PC-9 (cell line): ENCODE results near the gene IGFBP4. TPM values are rescaled to one million over a fixed set of nuclear protein-coding genes. Genes with fewer than 3 reads are reported as not detected.

Experiments used
- BruUV-seq: library from RNA; stranded (reverse); fragments of 400-500 nt; replicated peaks from 2 replicates; lab custom pipeline; 2021; lab: Mats Ljungman, UMichigan
- CTCF ChIA-PET: fragments of 300-600 bp; sonication (Branson Sonifier 250); formaldehyde crosslinking; loops from one replicate; lab custom pipeline; 2022; ENCODE audit warnings: antibody characterized with exemption; lab: Charles Lee
- POLR2A ChIA-PET: fragments of 300-600 bp; sonication (Branson Sonifier 250); formaldehyde crosslinking; loops from one replicate; lab custom pipeline; 2022; ENCODE audit warnings: antibody characterized with exemption; ENCODE audit not compliant: unreplicated experiment; lab: Charles Lee
- DNase-seq, 2 experiments: peaks; one replicate each; pipeline versions ENCODE4 v3.0.0 to v3.0.0-alpha.2; 2015 to 2022; ENCODE audit warnings: mixed read lengths in 1 of 2
- H2AFZ ChIP-seq: fragments of 200-600 bp; sonication (generic); 2 replicates; pipeline ENCODE4 v1.8.1; 2017; ENCODE audit warnings: antibody characterized with exemption
- H3F3A ChIP-seq: fragments of 200-600 bp; sonication (generic); 2 replicates; pipeline ENCODE4 v1.8.1; 2017; ENCODE audit warnings: antibody characterized with exemption, mild to moderate bottlenecking, low read depth; ENCODE audit not compliant: insufficient read depth
- H3K27ac ChIP-seq: fragments of 200-600 bp; sonication (generic); 2 replicates; pipeline ENCODE4 v1.6.1; 2016; ENCODE audit warnings: mixed run types
- H3K27me3 ChIP-seq: fragments of 200-600 bp; sonication (generic); 2 replicates; pipeline ENCODE4 v1.6.1; 2016; ENCODE audit warnings: low read depth, mixed run types; ENCODE audit not compliant: insufficient read depth
- H3K36me3 ChIP-seq: fragments of 200-600 bp; sonication (generic); 2 replicates; pipeline ENCODE4 v1.6.1; 2016; ENCODE audit warnings: low read depth, mixed run types
- H3K4me1 ChIP-seq: fragments of 200-600 bp; sonication (generic); replicated peaks from 2 replicates; pipeline ENCODE4 v1.6.1; 2016; ENCODE audit warnings: mixed run types; ENCODE audit not compliant: insufficient read depth
- H3K4me2 ChIP-seq: fragments of 200-600 bp; sonication (generic); 2 replicates; pipeline ENCODE4 v1.6.1; 2017; ENCODE audit warnings: mixed run types
- H3K4me3 ChIP-seq: fragments of 200-600 bp; sonication (generic); 2 replicates; pipeline ENCODE4 v1.6.1; 2016; ENCODE audit warnings: mixed run types
- H3K79me2 ChIP-seq: fragments of 200-600 bp; sonication (generic); 2 replicates; pipeline ENCODE4 v1.6.1; 2017; ENCODE audit warnings: low read depth, mixed run types
- H3K9me2 ChIP-seq: fragments of 200-600 bp; sonication (generic); 2 replicates; pipeline ENCODE4 v1.8.1; 2017; ENCODE audit warnings: mild to moderate bottlenecking; ENCODE audit not compliant: insufficient read depth
- H3K9me3 ChIP-seq: fragments of 200-600 bp; sonication (generic); 2 replicates; pipeline ENCODE4 v1.8.1; 2016; ENCODE audit warnings: low read depth; ENCODE audit not compliant: insufficient read depth
- H4K20me1 ChIP-seq: fragments of 200-600 bp; sonication (generic); 2 replicates; pipeline ENCODE4 v1.8.1; 2017; ENCODE audit not compliant: insufficient read depth
- EZH2 ChIP-seq: fragments of 200-600 bp; sonication (generic); IDR thresholded peaks from 2 replicates; pipeline ENCODE4 v1.8.0; 2017; ENCODE audit warnings: antibody characterized with exemption, low read depth
- intact Hi-C: fragments of 100-400 bp; cut with micrococcal nuclease; formaldehyde crosslinking; loops from one replicate; pipeline ENCODE4 v1.10.0; 2022; ENCODE audit not compliant: unreplicated experiment
- total RNA-seq: library from RNA; stranded (reverse); gene quantifications from 2 replicates; pipeline ENCODE4 v1.2.3, GENCODE V29; 2021
- TF ChIP-seq, protein P1 (sequence below): fragments of 200-600 bp; sonication (generic); conservative IDR thresholded peaks from 2 replicates; pipeline ENCODE4 v1.6.1; 2017; ENCODE audit warnings: mixed run types, antibody characterized with exemption, mild to moderate bottlenecking, moderate library complexity

IGFBP4 gene
- total RNA-seq, 1 experiment from 2014 or later, result 138 TPM

DNA sequence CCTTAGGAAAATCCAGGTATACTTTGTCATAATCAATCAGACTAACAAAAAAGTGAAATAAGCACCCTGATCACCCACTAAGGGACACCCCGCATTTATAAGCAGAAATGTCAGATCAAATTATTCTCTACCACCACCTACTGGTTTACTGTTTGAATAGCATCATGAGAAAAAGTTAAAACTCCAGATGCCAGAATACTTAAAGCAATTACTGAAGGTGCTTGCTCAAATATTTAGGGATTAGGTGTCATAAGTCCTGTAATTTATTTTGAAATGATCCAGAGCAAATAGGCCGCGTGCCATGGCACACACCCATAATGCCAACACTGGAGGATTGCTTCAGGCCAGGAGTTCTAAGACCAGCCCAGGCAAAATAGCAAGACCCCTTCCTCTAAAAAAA is 27.9 kb upstream of the IGFBP4 start:
- BruUV-seq, result no TSS peak
- intact Hi-C loops, result loop anchor here (5.0 kb wide), 1 partner anchor 103 kb away; no protein-coding TSS in a partner anchor
- Histone ChIP-seq H3K27me3 (no peaks in the 10 kb centered on the region), H3K9me3 (no peaks in the 10 kb centered on the region), H2AFZ (no peak overlapping the region), H3F3A (peaks cover 43% of the 10 kb centered on the region), H3K4me1 (peaks cover 30% of the 10 kb centered on the region), H3K27ac (peak overlapping the region; percentile 27; the same call in 1 of the 2 replicates), H3K9me2 (no peaks in the 10 kb centered on the region), H3K36me3 (peaks cover 21% of the 10 kb centered on the region), H3K4me3 (peak overlapping the region; percentile 93; the same call in 1 of the 2 replicates), H4K20me1 (no peaks in the 10 kb centered on the region), H3K79me2 (peaks cover 46% of the 10 kb centered on the region), H3K4me2 (peak overlapping the region; percentile 82)
- TF ChIP-seq, protein P1, sequence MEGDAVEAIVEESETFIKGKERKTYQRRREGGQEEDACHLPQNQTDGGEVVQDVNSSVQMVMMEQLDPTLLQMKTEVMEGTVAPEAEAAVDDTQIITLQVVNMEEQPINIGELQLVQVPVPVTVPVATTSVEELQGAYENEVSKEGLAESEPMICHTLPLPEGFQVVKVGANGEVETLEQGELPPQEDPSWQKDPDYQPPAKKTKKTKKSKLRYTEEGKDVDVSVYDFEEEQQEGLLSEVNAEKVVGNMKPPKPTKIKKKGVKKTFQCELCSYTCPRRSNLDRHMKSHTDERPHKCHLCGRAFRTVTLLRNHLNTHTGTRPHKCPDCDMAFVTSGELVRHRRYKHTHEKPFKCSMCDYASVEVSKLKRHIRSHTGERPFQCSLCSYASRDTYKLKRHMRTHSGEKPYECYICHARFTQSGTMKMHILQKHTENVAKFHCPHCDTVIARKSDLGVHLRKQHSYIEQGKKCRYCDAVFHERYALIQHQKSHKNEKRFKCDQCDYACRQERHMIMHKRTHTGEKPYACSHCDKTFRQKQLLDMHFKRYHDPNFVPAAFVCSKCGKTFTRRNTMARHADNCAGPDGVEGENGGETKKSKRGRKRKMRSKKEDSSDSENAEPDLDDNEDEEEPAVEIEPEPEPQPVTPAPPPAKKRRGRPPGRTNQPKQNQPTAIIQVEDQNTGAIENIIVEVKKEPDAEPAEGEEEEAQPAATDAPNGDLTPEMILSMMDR, result peak; percentile 79
- TF ChIP-seq EZH2, result no peak
- ChIA-PET POLR2A (interaction anchor here (0.7 kb wide), 1 partner anchor 67 kb away, joined by 17 read pairs; no protein-coding TSS in a partner anchor), CTCF (interaction anchor here (0.5 to 1.3 kb wide), 5 partner anchors 31 to 1250 kb away, joined by 3 to 5 read pairs (median 4); no protein-coding TSS in a partner anchor)
- DNase-seq, result peak in 1 of 2 experiments; percentile 58

DNA sequence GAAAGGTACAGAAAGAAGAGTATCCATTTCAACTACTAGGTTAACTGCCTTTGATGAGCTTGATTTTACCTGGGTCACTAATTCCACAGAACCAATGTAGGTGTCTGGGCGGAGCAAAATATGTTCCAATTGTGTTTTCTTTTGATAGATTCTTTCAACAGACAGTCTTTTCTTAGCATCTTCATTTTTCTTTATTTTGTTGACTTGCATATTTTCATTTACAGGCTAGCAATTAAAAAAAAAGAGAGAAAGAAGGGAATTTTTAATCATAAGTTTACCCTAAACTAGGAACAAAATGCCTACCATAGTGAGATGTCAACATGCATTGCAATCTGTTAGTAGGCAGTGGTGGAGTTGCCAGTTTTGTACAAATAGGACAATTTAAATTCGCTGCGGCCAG is 26.6 kb upstream of the IGFBP4 start:
- H3K27ac ChIP-seq, result no peak overlapping the region
- H3K4me1 ChIP-seq, result peaks cover 30% of the 10 kb centered on the region
- H3F3A ChIP-seq, result peaks cover 32% of the 10 kb centered on the region
- no TSS peak for BruUV-seq
- intact Hi-C loops, result loop anchor here (5.0 kb wide), 1 partner anchor 104 kb away; no protein-coding TSS in a partner anchor
- H3K4me3 ChIP-seq, result peak overlapping the region; percentile 93
- ChIA-PET CTCF (interaction anchor here (1.0 kb wide), 1 partner anchor 143 kb away, joined by 4 read pairs; no protein-coding TSS in a partner anchor), POLR2A (interaction anchor here (0.6 kb wide), 2 partner anchors 305 to 486 kb away, joined by 3 read pairs; no protein-coding TSS in a partner anchor)
- no peaks in the 10 kb centered on the region for H3K9me3 ChIP-seq
- no peak for TF ChIP-seq EZH2
- TF ChIP-seq, protein P1, result no peak
- peaks cover 21% of the 10 kb centered on the region for H3K36me3 ChIP-seq
- no peaks in the 10 kb centered on the region for H4K20me1 ChIP-seq
- H3K27me3 ChIP-seq, result no peaks in the 10 kb centered on the region
- H2AFZ ChIP-seq, result peak overlapping the region; percentile 93
- peak overlapping the region; percentile 82 for H3K4me2 ChIP-seq
- no peaks in the 10 kb centered on the region for H3K9me2 ChIP-seq
- no peak for DNase-seq
- peaks cover 45% of the 10 kb centered on the region for H3K79me2 ChIP-seq

DNA sequence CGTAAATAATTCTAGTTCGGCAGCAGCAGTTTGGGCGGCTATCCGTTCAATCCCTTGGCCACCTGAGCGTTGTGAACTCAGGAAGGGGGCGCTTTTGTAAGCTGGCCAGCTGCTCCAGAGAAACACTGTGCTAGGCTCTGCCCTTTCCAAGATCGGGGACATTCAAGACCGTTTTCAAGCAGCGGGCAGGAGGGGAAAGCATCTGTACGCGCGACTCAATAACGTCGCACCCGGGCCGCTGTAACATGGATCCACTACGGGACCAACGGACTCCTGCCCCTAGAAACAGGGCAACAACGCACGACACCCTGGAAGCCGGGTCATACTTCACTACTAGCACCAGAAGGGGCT is 26.0 kb upstream of the IGFBP4 start:
- H3K36me3 ChIP-seq, result peaks cover 18% of the 10 kb centered on the region
- H3K9me3 ChIP-seq, result no peaks in the 10 kb centered on the region
- peaks cover 41% of the 10 kb centered on the region for H3K79me2 ChIP-seq
- no peaks in the 10 kb centered on the region for H3K9me2 ChIP-seq
- H3K27ac ChIP-seq, result no peak overlapping the region
- peaks cover 26% of the 10 kb centered on the region for H3F3A ChIP-seq
- no peaks in the 10 kb centered on the region for H4K20me1 ChIP-seq
- H3K27me3 ChIP-seq, result no peaks in the 10 kb centered on the region
- ChIA-PET POLR2A (interaction anchor here (0.6 to 0.9 kb wide), 6 partner anchors 14 to 1318 kb away, joined by 3 to 10 read pairs (median 4); partner anchors contain the start of gene EIF1), CTCF (interaction anchor here (0.5 to 1.2 kb wide), 5 partner anchors 18 to 523 kb away, joined by 3 to 7 read pairs (median 3); no protein-coding TSS in a partner anchor)
- peaks cover 30% of the 10 kb centered on the region for H3K4me1 ChIP-seq
- intact Hi-C loops, result loop anchor here (5.0 kb wide), 1 partner anchor 105 kb away; no protein-coding TSS in a partner anchor
- peak overlapping the region; percentile 93 for H3K4me3 ChIP-seq
- no peak for DNase-seq
- BruUV-seq, result no TSS peak
- TF ChIP-seq EZH2, result no peak
- TF ChIP-seq, protein P1, result no peak
- peak overlapping the region; percentile 93 for H2AFZ ChIP-seq
- H3K4me2 ChIP-seq, result peak overlapping the region; percentile 82
